GM19023 (cell line): ENCODE measurements around the gene SFTPB.

Experiments used
- ATAC-seq: cut with Tn5 transposase; IDR thresholded peaks from one replicate; pipeline ENCODE4 v1.9.1; 2021; ENCODE audit warnings: mild to moderate bottlenecking, moderate library complexity; ENCODE audit not compliant: unreplicated experiment

SFTPB gene

GRCh38 chr2:85703329-85703728 lies 35.3 kb upstream of the SFTPB start:
- no peak for ATAC-seq

GRCh38 chr2:85702800-85703199 lies 34.8 kb upstream of the SFTPB start:
- no peak for ATAC-seq

GRCh38 chr2:85702172-85702571 lies 34.2 kb upstream of the SFTPB start:
- ATAC-seq: no peak

GRCh38 chr2:85699325-85699724 lies 31.3 kb upstream of the SFTPB start:
- ATAC-seq: no peak

- no peak for ATAC-seq
Measured at GRCh38 chr2:85698880-85699254, 30.9 kb upstream of the SFTPB start.

GRCh38 chr2:85698184-85698879 lies 30.3 kb upstream of the SFTPB start:
- ATAC-seq: no peak

- ATAC-seq: no peak
Measured at GRCh38 chr2:85697716-85698115, 29.7 kb upstream of the SFTPB start.

- no peak for ATAC-seq
Measured at GRCh38 chr2:85697096-85697495, 29.1 kb upstream of the SFTPB start.

- ATAC-seq: no peak
Measured at GRCh38 chr2:85695691-85696668, 28.0 kb upstream of the SFTPB start.

GRCh38 chr2:85695121-85695520 lies 27.1 kb upstream of the SFTPB start:
- ATAC-seq: no peak

GRCh38 chr2:85694052-85695025 lies 26.3 kb upstream of the SFTPB start, which contains the start of gene GNLY:
TSS of gene GNLY (plus strand) at chr2:85694358. CDS start at chr2:85694419, 61 bp downstream.
- ATAC-seq: no peak

GRCh38 chr2:85692039-85692645 lies 24.1 kb upstream of the SFTPB start:
- ATAC-seq: no peak

GRCh38 chr2:85690932-85691331 lies 22.9 kb upstream of the SFTPB start:
- no peak for ATAC-seq

GRCh38 chr2:85684806-85685205 lies 16.8 kb upstream of the SFTPB start:
- no peak for ATAC-seq

GRCh38 chr2:85684380-85684779 lies 16.4 kb upstream of the SFTPB start:
- ATAC-seq: no peak

- ATAC-seq: no peak
Measured at GRCh38 chr2:85682378-85682777, 14.4 kb upstream of the SFTPB start.

GRCh38 chr2:85681776-85682175 lies 13.8 kb upstream of the SFTPB start:
- ATAC-seq: no peak

GRCh38 chr2:85681372-85681763 lies 13.4 kb upstream of the SFTPB start:
- no peak for ATAC-seq

GRCh38 chr2:85680707-85681371 lies 12.8 kb upstream of the SFTPB start:
- no peak for ATAC-seq
